MV-4-11 (cell line): ENCODE measurements around the gene IFI30.

ENCODE experiments used
- DNase-seq: peaks from one replicate; lab custom pipeline; 2025; lab: John Stamatoyannopoulos, UW

IFI30 gene

DNA sequence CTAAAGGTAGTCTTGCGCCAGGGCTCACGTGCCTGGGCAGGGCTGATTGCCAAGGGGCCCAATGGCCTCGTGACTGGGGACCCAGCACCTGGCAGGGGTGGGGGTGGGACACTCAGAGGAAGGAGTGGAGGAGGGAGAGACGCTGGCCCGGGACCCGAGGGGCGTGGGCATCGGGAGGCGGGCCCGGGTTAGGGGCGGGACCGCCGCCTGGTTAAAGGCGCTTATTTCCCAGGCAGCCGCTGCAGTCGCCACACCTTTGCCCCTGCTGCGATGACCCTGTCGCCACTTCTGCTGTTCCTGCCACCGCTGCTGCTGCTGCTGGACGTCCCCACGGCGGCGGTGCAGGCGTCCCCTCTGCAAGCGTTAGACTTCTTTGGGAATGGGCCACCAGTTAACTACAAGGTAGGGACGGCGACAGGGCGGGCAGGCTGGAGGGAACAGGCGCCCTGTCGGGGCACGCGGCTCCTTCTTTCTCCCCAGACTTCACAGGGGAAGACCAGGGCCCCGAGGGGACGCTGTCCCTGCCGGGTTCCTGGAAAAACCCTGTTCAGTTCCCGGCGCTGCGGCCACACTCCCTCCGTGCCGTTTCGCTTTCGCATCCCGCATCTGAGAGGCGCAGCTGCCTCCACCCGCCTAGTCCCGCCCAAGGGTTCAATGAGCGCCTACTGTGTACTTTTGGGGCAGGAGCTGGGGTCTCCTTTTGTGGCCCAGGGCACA, at the start of gene IFI30:
Gene IFI30 (plus strand): TSS at position 242 of the 717 bp plus-strand sequence. CDS start 29 bp downstream, at position 271.
- DNase-seq = peak; percentile 59

DNA sequence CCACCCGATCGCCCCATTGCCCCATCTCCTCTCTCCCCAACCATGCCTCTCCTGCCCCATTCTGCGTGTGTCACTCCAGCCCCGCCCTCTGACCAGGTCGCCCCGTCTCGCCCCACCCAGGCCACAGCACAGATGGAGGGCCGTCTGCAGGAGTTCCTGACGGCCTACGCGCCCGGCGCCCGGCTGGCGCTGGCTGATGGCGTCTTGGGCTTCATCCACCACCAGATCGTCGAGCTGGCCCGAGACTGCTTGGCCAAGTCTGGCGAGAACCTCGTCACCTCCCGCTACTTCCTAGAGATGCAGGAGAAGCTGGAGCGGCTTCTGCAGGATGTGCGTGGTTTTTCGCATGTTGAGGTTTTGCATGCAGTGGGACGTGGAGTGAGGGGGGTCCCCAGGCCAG, 49.8 kb upstream of the IFI30 start:
- DNase-seq = peak; percentile 38

GRCh38 chr19:18126097-18126496, 47.5 kb upstream of the IFI30 start:
- peak; percentile 84 for DNase-seq

DNA sequence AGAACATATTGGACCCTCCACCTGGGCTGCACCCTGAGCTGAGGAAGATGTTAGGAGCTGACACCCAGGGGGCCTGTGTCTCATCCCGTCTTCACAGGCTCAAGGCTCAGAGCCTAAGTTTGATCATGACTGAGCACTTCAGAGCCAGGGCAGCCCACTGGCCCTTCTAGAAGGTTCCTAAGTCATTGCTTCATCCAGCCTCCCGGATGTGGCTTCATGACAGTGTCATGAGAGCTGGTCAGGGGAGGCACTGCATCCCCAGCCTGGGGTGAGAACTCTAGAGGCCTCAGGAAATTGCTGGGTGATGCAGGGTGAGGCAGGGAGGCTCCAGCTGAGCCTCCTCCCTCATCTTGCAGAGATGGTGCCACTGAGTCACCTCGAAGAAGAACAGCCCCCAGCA, 45.6 kb upstream of the IFI30 start:
- peak; percentile 96 for DNase-seq

DNA sequence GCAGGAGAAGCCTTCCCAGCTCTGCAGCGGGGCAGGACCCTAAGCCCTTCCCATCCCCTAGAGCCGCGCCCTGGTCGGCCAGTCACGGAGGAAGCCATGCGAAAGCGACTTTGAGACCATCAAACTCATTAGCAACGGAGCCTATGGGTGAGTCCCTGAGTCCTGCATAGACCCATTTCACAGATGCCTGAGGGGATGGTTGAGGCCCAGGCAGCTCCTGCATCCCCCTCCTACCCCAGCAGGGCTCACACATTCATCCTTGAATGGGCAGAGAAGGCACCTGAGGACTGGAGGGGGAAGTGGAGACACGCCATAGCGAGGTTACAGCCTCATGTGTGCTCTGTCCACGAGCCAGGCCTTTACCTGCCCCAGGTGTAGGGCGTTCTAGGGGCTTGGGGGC, 44.8 kb upstream of the IFI30 start:
- no peak for DNase-seq

GRCh38 chr19:18130523-18131242, 42.9 kb upstream of the IFI30 start:
- DNase-seq = no peak

DNA sequence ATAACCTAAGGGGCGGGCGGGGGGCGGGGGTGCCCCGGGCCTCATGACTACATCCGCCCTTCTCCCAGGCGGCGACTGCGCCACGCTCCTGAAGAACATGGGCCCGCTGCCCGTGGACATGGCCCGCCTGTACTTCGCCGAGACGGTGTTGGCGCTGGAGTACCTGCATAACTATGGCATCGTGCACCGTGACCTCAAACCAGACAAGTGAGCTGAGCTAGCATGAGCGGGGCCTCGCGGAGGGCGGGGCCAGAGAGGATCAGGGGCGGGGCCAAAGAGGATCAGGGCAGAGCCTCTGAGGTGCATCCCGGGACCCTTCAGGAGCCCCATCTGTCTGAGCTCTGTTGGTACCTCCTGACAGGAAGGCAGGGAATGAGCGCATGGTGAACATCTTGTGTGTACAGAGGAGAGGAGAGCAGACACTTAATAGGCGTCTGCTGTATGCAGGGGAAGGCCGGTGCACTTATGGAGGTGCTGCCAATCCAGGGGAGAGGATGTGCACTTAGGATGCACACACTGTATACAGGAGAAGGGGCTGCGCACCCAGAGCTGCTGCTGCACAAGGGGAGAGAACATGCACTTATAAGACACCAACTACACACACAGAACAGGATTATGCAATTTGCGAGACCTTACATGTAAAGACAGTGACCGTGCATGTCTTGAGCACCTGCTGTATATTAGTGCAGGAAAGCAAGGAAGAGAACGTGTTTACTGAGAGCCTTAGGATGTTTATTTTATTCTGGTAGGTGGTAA, 41.6 kb upstream of the IFI30 start:
- DNase-seq = no peak

DNA sequence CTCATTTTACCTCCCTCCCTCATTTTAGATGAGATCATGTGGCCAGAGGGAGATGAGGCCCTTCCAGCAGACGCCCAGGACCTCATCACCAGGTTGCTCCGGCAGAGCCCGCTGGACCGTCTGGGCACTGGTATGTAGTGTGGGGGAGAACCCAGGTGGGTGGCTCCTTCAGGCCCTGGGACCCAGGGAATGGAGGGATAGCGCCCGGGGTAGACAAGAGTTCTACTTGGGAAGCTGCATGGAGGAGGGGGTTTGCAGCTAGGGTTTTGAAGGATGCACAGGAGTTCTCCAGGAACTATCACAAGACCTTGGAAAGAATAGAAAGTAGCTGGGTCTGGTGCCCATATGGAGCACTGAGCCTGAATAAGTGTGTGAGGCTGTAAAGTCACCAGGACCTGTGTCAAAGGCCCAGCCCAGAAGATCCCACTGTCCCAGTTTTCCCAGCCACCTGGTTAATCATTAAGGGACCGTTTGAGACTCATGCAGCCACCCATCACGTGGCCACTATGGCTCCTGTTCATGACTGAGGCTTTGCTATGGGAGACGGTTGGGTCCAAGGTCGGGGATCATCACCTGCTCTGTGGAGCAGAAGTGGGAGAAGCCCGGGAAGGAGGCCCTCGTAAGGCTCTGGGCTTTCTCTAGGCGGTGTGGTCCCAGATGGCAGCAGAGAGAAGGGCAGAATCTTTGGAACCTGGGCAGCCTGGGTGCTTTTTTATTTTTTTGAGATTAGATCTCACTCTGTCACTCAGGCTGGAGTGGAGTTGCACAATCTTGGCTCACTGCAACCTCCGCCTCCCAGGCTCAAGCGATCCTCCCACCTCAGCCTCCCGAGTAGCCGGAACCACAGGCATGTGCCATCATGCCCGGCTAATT, 37.7 kb upstream of the IFI30 start:
- DNase-seq = no peak

GRCh38 chr19:18137242-18137641, 36.4 kb upstream of the IFI30 start:
- no peak for DNase-seq

- peak; percentile 62 for DNase-seq
These were observed 35.8 kb upstream of the IFI30 start for GRCh38 chr19:18137657-18138339.

GRCh38 chr19:18140473-18140872, 33.1 kb upstream of the IFI30 start:
- no peak for DNase-seq

DNA sequence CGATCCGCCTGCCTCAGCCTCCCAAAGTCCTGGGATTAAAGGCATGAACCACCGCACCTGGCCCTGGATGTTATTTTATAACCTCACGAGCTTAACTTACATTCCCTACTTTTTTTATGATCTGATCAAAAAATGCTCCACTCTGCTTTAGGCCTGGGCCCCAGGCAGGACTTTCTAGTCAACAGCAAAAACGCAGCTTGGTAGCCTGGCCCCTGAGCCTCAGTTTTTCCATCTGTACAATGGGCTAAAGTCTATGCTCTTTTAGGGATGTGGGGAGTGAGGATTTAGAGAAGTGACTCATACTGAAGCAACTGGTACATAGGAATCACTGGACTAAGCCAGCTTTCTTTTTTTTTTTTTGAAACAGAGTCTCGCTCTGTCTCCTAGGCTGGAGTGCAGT, 32.6 kb upstream of the IFI30 start:
- DNase-seq = peak; percentile 65

DNA sequence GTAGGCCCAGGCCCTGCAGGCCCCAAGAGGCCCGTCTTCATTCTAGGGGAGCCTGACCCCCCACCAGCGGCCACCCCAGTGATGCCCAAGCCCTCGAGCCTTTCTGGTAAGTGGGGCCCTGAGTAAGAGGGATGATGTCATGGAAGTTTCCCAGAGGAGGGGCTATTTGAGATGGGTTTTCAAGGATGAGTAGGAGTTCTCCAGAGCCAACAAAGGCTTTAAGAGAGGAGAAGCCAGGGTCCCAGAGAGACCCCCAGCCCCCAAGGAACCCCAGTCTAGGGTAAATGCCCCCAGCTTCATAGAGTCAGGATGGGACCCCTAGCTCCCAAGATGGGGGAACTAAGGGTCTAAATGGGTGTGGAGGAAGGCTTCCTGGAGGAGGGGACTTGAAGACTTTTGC, 29.7 kb upstream of the IFI30 start:
- no peak for DNase-seq

DNA sequence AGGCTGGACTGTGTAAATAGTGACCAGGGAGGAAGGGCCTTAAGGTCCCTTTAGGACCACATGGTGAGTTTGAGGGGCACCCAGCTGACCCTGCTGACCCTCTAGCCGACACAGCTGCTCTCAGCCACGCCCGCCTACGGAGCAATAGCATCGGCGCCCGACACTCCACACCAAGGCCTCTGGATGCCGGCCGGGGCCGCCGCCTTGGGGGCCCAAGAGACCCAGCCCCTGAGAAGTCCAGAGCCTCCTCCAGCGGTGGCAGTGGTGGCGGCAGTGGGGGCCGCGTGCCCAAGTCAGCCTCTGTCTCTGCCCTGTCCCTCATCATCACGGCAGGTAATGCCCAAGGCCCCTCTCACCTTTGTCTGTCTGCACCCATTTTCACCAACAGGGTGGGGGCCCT, 29.3 kb upstream of the IFI30 start:
- no peak for DNase-seq

DNA sequence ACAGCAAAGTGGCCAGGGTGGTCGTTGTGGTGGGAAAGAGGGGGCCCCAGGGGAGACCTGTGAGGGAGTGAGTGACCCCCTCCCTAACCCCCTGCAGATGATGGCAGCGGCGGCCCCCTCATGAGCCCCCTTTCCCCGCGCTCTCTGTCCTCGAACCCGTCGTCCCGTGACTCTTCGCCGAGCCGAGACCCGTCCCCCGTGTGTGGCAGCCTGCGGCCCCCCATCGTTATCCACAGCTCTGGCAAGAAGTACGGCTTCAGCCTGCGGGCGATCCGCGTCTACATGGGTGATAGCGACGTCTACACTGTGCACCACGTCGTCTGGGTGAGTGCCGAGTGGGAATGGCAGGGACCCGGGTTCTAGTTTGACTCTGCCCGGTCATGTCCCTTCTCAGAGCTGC, 28.7 kb upstream of the IFI30 start:
- DNase-seq = no peak

DNA sequence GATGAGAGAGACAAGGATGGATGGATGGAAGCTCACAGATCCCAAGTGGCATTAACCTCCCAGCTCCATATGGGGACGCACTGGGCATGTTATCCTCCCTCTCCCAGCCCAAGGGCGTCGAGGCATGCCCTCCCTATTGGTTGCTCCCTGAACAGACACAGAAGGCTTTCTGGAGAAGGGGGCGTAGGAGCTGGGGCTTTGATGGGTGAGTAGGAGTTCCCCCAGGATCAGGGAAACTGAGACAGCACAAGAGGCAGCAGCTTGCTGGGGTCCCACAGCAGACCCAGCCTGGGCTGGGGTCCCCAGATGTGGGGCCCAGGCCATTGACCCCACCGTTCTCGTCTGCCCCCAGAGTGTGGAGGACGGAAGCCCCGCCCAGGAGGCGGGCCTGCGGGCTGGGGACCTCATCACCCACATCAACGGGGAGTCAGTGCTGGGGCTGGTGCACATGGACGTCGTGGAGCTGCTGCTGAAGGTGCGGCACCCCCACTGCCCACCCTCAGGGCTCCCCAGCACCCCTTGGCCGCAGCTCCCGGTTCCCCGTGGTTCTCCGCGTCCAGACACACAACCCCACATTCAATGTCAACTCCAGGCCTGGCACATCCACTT, 28.1 kb upstream of the IFI30 start:
- no peak for DNase-seq

- DNase-seq = no peak
These were observed 26.2 kb upstream of the IFI30 start for GRCh38 chr19:18147396-18147795.

DNA sequence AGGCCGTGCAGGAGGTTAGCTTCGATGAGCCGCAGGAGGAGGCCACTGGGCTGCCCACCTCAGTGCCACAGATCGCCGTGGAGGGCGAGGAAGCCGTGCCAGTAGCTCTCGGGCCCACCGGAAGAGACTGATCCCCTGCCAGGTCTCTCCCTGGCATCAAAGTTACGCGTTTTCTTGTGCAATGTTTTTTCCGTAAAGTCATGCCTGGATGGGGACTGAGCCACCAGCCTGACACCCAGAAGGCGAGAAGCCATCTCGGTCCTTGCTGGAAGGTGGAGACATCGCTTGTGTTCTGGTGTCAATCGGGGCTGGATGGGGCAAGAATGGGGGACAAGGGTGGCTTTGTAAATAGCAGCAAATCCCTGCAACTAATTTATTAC, 24.0 kb upstream of the IFI30 start:
- no peak for DNase-seq

GRCh38 chr19:18150776-18151624, 22.6 kb upstream of the IFI30 start:
- no peak for DNase-seq

- peak; percentile 100 for DNase-seq
These were observed 21.2 kb upstream of the IFI30 start for GRCh38 chr19:18152442-18152816.
